Neural progenitor cell (in vitro differentiated cells): ENCODE measurements around the gene PLPPR3.

Experiments used
- EZH2phosphoT487 ChIP-seq: fragments of 200-600 bp; sonication (generic); IDR thresholded peaks from 2 replicates; pipeline ENCODE4 v1.6.1; 2017; ENCODE audit warnings: antibody characterized with exemption
- TF ChIP-seq, protein P1 (sequence below): fragments of 200-600 bp; sonication (generic); IDR thresholded peaks from 2 replicates; pipeline ENCODE4 v1.5.1; 2017; ENCODE audit warnings: antibody characterized with exemption, mild to moderate bottlenecking

DNA sequence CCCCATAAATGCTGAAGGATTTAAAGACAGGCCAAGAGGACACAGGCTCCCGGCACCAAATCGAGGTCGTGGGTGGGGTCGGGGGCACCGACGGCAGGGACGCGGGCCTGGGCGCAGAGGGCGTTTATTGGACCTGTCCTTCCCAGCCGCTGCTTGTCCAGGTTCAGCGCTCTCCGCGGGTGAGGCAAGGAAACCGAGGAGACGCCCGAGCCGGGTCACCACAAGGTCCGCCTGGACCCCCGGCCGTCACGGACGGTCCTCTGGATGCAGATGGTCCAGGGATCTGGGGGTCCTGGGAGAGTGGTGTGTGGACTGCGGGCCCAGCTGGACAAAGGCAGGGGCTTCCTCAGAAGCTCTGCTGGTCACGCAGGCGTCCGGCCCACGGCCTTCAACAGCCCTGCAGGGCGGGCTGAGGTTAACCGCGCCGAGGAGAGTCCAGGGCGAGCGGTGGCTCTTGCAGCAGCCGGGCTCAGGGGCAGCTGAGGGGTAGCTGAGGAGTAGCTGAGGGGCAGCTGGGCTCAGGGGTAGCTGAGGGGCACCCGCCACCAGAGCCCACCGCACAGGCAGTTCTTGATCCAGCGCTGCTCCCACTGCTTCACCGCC is 46.2 kb upstream of the PLPPR3 start:
- TF ChIP-seq, protein P1, sequence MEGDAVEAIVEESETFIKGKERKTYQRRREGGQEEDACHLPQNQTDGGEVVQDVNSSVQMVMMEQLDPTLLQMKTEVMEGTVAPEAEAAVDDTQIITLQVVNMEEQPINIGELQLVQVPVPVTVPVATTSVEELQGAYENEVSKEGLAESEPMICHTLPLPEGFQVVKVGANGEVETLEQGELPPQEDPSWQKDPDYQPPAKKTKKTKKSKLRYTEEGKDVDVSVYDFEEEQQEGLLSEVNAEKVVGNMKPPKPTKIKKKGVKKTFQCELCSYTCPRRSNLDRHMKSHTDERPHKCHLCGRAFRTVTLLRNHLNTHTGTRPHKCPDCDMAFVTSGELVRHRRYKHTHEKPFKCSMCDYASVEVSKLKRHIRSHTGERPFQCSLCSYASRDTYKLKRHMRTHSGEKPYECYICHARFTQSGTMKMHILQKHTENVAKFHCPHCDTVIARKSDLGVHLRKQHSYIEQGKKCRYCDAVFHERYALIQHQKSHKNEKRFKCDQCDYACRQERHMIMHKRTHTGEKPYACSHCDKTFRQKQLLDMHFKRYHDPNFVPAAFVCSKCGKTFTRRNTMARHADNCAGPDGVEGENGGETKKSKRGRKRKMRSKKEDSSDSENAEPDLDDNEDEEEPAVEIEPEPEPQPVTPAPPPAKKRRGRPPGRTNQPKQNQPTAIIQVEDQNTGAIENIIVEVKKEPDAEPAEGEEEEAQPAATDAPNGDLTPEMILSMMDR = no peak
- no peak for TF ChIP-seq EZH2phosphoT487
